HG03025 (cell line): ENCODE measurements around the gene LAMC3.
"Not testable (repeated sequence)": the region's sequence is repeated elsewhere in the genome, so short reads cannot be mapped to it uniquely, and the experiment has no call there.

Source experiments
- ATAC-seq: cut with Tn5 transposase; IDR thresholded peaks from one replicate; pipeline ENCODE4 v1.9.1; 2021; ENCODE audit warnings: mild to moderate bottlenecking, moderate library complexity; ENCODE audit not compliant: unreplicated experiment, low FRiP score

The LAMC3 gene

GRCh38 chr9:131091352-131091992 lies 82.5 kb downstream of the LAMC3 start:
- no peak for ATAC-seq

DNA sequence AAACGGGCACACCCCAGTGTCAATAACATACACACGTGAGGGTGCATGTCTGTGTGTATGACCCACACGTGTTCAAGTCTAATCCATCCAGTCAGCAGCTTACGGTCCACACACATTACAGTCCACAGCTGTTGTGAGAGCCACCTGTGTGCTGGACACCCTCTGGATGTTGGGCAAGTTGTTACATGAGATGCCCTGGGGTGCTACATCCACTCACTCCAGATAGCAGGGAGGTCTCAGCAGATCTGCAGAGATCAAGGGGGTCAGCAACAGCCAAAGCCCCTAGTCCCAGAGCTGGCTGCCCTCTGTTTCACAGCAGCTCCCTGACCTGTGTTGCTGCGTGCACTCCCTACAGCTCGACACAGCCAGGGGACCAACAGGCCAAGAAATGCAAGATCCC lies 83.1 kb downstream of the LAMC3 start:
- no peak for ATAC-seq

GRCh38 chr9:131092548-131093440 lies 83.8 kb downstream of the LAMC3 start:
- ATAC-seq: no peak

- ATAC-seq: no peak
These were observed 85.0 kb downstream of the LAMC3 start for GRCh38 chr9:131094015-131094414.

- ATAC-seq: no peak
These were observed 85.6 kb downstream of the LAMC3 start for GRCh38 chr9:131094622-131095021.

DNA sequence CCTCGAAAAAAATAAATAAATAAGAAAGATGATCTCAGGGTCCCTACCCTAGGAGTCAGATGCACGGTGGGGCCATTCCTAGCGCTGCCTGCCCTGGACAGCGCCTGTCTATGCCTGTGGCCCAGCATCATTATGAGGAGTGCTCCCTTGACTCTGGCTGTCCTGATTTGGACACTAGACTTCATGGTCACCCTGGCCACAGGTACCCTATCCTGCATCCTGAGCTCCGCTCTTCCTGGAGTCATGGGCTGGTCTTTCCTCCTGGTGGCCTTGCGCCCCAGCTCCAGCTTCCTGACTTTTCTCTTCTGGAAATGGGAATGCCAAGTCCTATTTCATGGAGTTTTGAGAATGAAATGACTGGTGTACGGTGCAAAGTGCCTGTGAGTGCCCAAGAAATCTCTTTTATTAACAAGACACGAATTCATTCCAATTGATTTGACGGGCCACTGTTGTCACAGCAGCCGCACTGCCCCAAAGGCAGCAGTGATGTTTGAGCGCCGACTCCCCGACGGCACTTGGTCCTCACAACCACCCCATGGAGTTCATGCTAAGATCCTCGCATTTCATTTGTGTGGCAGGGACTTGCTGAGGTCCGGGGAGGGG lies 86.8 kb downstream of the LAMC3 start:
- ATAC-seq: no peak

- ATAC-seq: no peak
These were observed 87.5 kb downstream of the LAMC3 start, which contains the start of gene AIF1L for GRCh38 chr9:131096269-131097125. Gene AIF1L (plus strand): TSS chr9:131096531. CDS start chr9:131096630, 99 bp downstream.

DNA sequence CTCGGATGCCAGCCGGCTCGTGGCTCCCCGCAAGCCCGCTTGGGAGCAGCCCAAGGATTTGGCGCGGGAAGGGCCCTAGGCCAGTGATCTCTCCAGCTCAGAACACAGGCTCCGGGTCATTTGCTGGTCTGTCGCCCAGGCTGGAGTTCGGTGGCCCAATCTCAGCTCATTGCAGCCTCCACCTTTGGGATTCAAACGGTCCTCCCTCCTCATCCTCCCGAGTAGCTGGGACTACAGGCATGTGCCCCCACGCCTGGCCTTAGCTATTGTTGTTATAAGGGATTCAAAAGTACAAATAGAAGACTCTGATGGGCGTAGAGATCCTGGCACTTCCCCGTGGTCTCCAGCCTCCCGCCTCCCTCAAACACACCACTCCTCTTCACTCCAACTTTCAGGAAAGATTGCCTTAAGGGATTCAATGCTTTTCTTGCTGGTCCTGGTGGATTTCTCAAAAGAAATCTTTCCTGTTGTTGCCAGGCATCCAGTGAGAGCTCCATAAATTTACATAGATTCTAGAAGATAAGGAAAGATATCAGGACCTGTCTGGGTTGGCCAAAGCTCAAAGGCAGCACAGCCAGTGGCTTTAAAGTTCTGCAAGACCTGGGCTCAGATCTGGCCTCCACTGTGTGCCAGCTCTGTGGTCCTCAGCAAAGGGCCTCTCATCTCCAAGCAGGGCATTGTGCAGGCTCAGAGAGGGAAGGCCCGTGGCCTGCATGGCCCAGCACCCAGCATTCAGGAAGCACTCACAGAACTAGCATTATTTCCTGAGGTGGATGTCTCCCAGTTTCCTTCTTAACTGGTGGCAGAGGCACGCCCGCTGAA lies 88.4 kb downstream of the LAMC3 start:
- ATAC-seq: no peak

DNA sequence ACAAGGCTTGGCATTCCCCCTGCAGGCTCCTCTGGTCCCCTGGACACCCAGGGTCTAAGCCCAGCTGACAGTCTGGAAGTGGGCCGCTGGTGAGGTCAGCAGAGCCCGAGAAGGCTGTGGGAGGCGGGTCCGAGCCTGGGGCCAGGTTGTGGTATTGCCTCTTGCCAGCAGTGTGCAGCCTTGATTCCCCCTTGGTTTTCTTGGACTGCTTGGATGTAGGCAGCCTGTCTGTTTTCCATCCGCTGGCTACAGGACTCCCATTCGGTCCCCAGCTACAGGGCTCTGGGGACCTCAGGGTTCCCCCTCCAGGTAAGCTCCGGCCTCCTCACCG lies 88.9 kb downstream of the LAMC3 start:
- no peak for ATAC-seq

- no peak for ATAC-seq
These were observed 89.6 kb downstream of the LAMC3 start for GRCh38 chr9:131098391-131099101.

- ATAC-seq: no peak
These were observed 90.2 kb downstream of the LAMC3 start for GRCh38 chr9:131099102-131099606.

GRCh38 chr9:131099845-131100244 lies 90.9 kb downstream of the LAMC3 start:
- ATAC-seq: not testable (repeated sequence)

DNA sequence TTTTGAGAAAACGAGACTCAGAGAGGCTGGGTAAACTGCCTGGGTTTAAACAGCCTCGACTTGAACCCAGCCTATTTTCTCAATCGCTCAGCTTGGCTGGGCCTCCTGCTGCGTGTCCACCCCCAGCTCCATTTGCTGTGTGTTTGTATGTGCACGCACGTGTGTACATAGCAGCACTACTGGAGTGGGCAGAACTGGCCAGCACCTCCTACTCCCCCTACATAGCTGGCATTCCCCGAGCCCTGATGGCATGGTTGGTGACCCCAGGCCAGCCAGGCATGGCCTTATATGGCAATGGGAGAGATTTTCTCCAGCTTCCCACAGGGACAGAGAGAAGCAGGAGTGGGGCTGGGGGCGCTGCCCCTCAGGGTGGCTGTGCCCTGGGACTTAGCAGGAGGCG lies 91.5 kb downstream of the LAMC3 start:
- ATAC-seq: no peak

- ATAC-seq: no peak
These were observed 92.4 kb downstream of the LAMC3 start for GRCh38 chr9:131101207-131101964.

DNA sequence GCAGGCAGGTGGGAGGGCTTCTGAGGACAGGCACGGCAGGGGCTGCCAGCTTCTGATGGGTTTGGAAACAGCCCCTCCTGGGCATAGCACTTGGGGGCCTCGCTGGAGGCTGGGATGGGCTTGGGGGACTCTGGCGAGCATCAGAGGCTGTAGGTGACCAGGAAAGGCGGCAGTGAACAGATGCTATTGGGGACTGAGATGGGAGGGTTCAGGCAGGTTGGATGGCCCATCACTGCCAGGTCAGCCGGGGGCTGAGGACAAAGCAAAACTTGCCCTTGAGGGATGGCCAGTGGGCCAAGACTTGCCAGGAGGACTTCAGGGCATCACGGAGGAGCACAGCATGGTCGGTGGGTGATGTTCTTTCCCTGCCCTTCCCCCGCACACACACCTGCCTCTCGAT lies 94.0 kb downstream of the LAMC3 start:
- ATAC-seq: no peak

DNA sequence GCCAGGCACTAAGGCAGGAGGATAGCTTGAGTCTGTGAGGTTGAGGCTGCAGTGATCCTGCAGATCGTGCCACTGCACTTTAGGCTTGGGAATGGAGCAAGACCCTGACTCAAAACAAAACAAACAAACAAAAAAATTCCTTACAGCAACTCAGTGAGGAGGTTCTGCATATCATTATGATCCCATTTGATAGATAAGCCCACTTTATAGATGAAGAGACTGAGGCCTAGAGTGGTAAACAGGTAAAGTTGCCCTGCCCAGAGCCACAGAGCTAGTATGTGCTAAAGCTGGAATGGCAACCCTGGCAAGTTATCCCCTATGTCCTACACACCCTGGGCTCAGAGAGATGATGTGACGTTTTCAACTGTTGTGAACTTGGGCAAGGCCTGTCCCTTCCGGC lies 94.6 kb downstream of the LAMC3 start:
- no peak for ATAC-seq

GRCh38 chr9:131104016-131104740 lies 95.2 kb downstream of the LAMC3 start:
- no peak for ATAC-seq

GRCh38 chr9:131105952-131106351 lies 97.0 kb downstream of the LAMC3 start:
- ATAC-seq: no peak
